SU-DHL-6 (cell line): ENCODE data around the gene SFR1.

ENCODE experiments used
- H2AFZ ChIP-seq: fragments of 200-600 bp; sonication (generic); 2 replicates; pipeline ENCODE4 v1.6.1; 2014; ENCODE audit warnings: low read depth, mild to moderate bottlenecking, moderate library complexity, mixed read lengths, antibody characterized with exemption, low read length; ENCODE audit not compliant: severe bottlenecking
- H3F3A ChIP-seq: fragments of 200-600 bp; shearing (Covaris generic); 2 replicates; pipeline ENCODE4 v1.6.0; 2016; ENCODE audit warnings: antibody characterized with exemption, mild to moderate bottlenecking; ENCODE audit not compliant: insufficient read depth
- H3K27ac ChIP-seq: fragments of 200-600 bp; sonication (generic); 2 replicates; pipeline ENCODE4 v1.5.1; 2016; ENCODE audit warnings: low read depth, mild to moderate bottlenecking, low read length, moderate library complexity, mixed read lengths
- H3K27me3 ChIP-seq: fragments of 200-600 bp; sonication (generic), shearing (Covaris generic); 2 replicates; pipeline ENCODE4 v1.6.0; 2014; ENCODE audit warnings: mild to moderate bottlenecking, low read length
- H3K36me3 ChIP-seq: fragments of 200-600 bp; sonication (generic); 2 replicates; pipeline ENCODE4 v1.6.1; 2014; ENCODE audit warnings: mild to moderate bottlenecking, low read length, mixed read lengths
- H3K4me2 ChIP-seq: fragments of 300-600, 200-600 bp; shearing (Covaris generic), sonication (generic); 2 replicates; pipeline ENCODE4 v1.6.0; 2014; ENCODE audit warnings: low read length, low read depth, mild to moderate bottlenecking; ENCODE audit not compliant: poor library complexity, severe bottlenecking
- H3K4me3 ChIP-seq: fragments of 200-600 bp; sonication (generic); 2 replicates; pipeline ENCODE4 v1.5.1; 2014; ENCODE audit warnings: antibody characterized with exemption, low read length, mild to moderate bottlenecking, mixed read lengths; ENCODE audit not compliant: insufficient read depth, poor library complexity, severe bottlenecking
- H3K79me2 ChIP-seq: fragments of 200-600 bp; sonication (generic); 2 replicates; pipeline ENCODE4 v1.6.1; 2014; ENCODE audit warnings: mild to moderate bottlenecking, low read length, moderate library complexity; ENCODE audit not compliant: insufficient read depth
- H3K9ac ChIP-seq: fragments of 200-600 bp; sonication (generic); 2 replicates; pipeline ENCODE4 v1.7.0; 2014; ENCODE audit warnings: mild to moderate bottlenecking, low read length
- H3K9me2 ChIP-seq: fragments of 200-600 bp; sonication (generic); replicated peaks from 2 replicates; pipeline ENCODE4 v1.6.1; 2014; ENCODE audit warnings: low read length; ENCODE audit not compliant: insufficient read depth
- H3K9me3 ChIP-seq: fragments of 200-600 bp; sonication (generic); 2 replicates; pipeline ENCODE4 v1.6.1; 2014; ENCODE audit warnings: low read length, mixed read lengths; ENCODE audit not compliant: insufficient read depth
- H4K20me1 ChIP-seq: fragments of 200-600 bp; sonication (generic); 2 replicates; pipeline ENCODE4 v1.6.1; 2014; ENCODE audit warnings: low read depth, mild to moderate bottlenecking, antibody characterized with exemption, low read length, moderate library complexity, mixed read lengths
- CTCF ChIP-seq: fragments of 200-600 bp; sonication (generic); IDR thresholded peaks from one replicate; pipeline ENCODE4 v1.5.1; 2017; ENCODE audit warnings: antibody characterized with exemption, mild to moderate bottlenecking, low read length, moderate library complexity; ENCODE audit not compliant: insufficient read depth, poor library complexity, severe bottlenecking
- EZH2phosphoT487 ChIP-seq: fragments of 200-600 bp; sonication (generic), shearing (Covaris generic); conservative IDR thresholded peaks from 2 replicates; pipeline ENCODE4 v1.6.1; 2018; ENCODE audit warnings: mild to moderate bottlenecking, antibody characterized with exemption, low read length, moderate library complexity, mixed read lengths

The SFR1 gene

GRCh38 chr10:104127411-104127810, 5.4 kb downstream of the SFR1 start:
- no peak overlapping the region for H3K9ac ChIP-seq
- no peaks in the 10 kb centered on the region for H3K27me3 ChIP-seq
- H3K79me2 ChIP-seq: no peaks in the 10 kb centered on the region; the same call in none of the 2 replicates
- H3K4me3 ChIP-seq: no peak overlapping the region
- no peaks in the 10 kb centered on the region for H4K20me1 ChIP-seq
- H3K4me2 ChIP-seq: no peak overlapping the region
- TF ChIP-seq EZH2phosphoT487: no peak
- TF ChIP-seq CTCF: peak; percentile 34
- H2AFZ ChIP-seq: no peak overlapping the region
- H3K36me3 ChIP-seq: no peaks in the 10 kb centered on the region
- no peaks in the 10 kb centered on the region for H3K9me3 ChIP-seq
- no peaks in the 10 kb centered on the region; the same call in 1 of the 2 replicates for H3F3A ChIP-seq
- H3K27ac ChIP-seq: no peak overlapping the region
- no peaks in the 10 kb centered on the region for H3K9me2 ChIP-seq

- H3K79me2 ChIP-seq: no peaks in the 10 kb centered on the region; the same call in 1 of the 2 replicates
- TF ChIP-seq CTCF: no peak
- TF ChIP-seq EZH2phosphoT487: no peak
- H3K4me3 ChIP-seq: no peak overlapping the region
- H3K9ac ChIP-seq: no peak overlapping the region
- no peak overlapping the region for H3K27ac ChIP-seq
- no peak overlapping the region for H3K4me2 ChIP-seq
- H3K9me2 ChIP-seq: no peaks in the 10 kb centered on the region
- no peaks in the 10 kb centered on the region for H4K20me1 ChIP-seq
- no peaks in the 10 kb centered on the region for H3K9me3 ChIP-seq
- H3K27me3 ChIP-seq: no peaks in the 10 kb centered on the region
- no peak overlapping the region for H2AFZ ChIP-seq
- no peaks in the 10 kb centered on the region; the same call in 1 of the 2 replicates for H3F3A ChIP-seq
- H3K36me3 ChIP-seq: no peaks in the 10 kb centered on the region
Observed at GRCh38 chr10:104128214-104128613, 6.2 kb downstream of the SFR1 start.

- H3K27me3 ChIP-seq: no peaks in the 10 kb centered on the region
- no peak overlapping the region for H3K27ac ChIP-seq
- no peaks in the 10 kb centered on the region for H4K20me1 ChIP-seq
- H3K79me2 ChIP-seq: no peaks in the 10 kb centered on the region
- no peaks in the 10 kb centered on the region for H3K9me2 ChIP-seq
- H3K36me3 ChIP-seq: no peaks in the 10 kb centered on the region
- TF ChIP-seq EZH2phosphoT487 (no peak), CTCF (no peak)
- no peak overlapping the region for H3K9ac ChIP-seq
- no peaks in the 10 kb centered on the region for H3F3A ChIP-seq
- no peak overlapping the region for H2AFZ ChIP-seq
- H3K9me3 ChIP-seq: no peaks in the 10 kb centered on the region
- H3K4me2 ChIP-seq: no peak overlapping the region
- H3K4me3 ChIP-seq: no peak overlapping the region
Observed at GRCh38 chr10:104130041-104130440, 8.1 kb downstream of the SFR1 start.
